Activated naive CD8-positive, alpha-beta T cell treated with anti-CD3 and anti-CD28 coated beads, Interleukin-2, amount 10 ng/mL, durations not matched to agents 7 days and 5 days (primary cell): ENCODE measurements around the gene PPP1R12C. TPM values are rescaled to one million over a fixed set of nuclear protein-coding genes. Genes with fewer than 3 reads are reported as not detected.

ENCODE experiments used
- ATAC-seq: fragments of 150-1000 bp; cut with Tn5 transposase; one replicate; pipeline ENCODE4 v1.10.0; 2021; ENCODE audit warnings: low read depth, moderate library complexity
- POLR2A ChIA-PET: fragments of 350-600 bp; sonication (Branson Sonifier 250); formaldehyde crosslinking; loops from one replicate; lab custom pipeline; 2021; ENCODE audit warnings: antibody characterized with exemption; lab: Charles Lee
- DNase-seq: peaks from one replicate; pipeline ENCODE4 v3.0.0; 2021
- H3K27ac Mint-ChIP-seq: one replicate; pipeline ENCODE4 v1.8.0; 2022; ENCODE audit warnings: mild to moderate bottlenecking, mixed read lengths
- H3K27me3 Mint-ChIP-seq: one replicate; pipeline ENCODE4 v1.8.0; 2022; ENCODE audit warnings: mild to moderate bottlenecking, moderate library complexity, mixed read lengths
- H3K36me3 Mint-ChIP-seq: one replicate; pipeline ENCODE4 v1.8.0; 2021; ENCODE audit warnings: mild to moderate bottlenecking, mixed read lengths
- H3K4me1 Mint-ChIP-seq: one replicate; pipeline ENCODE4 v1.8.0; 2021; ENCODE audit warnings: mixed read lengths
- H3K4me3 Mint-ChIP-seq: one replicate; pipeline ENCODE4 v1.8.0; 2022; ENCODE audit warnings: mild to moderate bottlenecking, moderate library complexity, mixed read lengths
- H3K9me3 Mint-ChIP-seq: one replicate; pipeline ENCODE4 v1.8.0; 2021; ENCODE audit warnings: mixed read lengths
- total RNA-seq, 2 experiments: library from RNA; stranded (reverse); gene quantifications; one replicate each; pipeline ENCODE4 v1.2.3, GENCODE V29; 2021

Gene PPP1R12C
- total RNA-seq, 2 experiments from 2014 or later, result 147 to 157 TPM

- Mint-ChIP-seq H3K36me3 (no peaks in the 10 kb centered on the region), H3K4me3 (no peak overlapping the region), H3K27me3 (peaks cover 36% of the 10 kb centered on the region), H3K27ac (no peak overlapping the region), H3K9me3 (no peaks in the 10 kb centered on the region), H3K4me1 (peaks cover 2% of the 10 kb centered on the region)
- POLR2A ChIA-PET, result no interaction called here
- DNase-seq (no peak), ATAC-seq (no peak)
These were observed 16.4 kb upstream of the PPP1R12C start for GRCh38 chr19:55133639-55134444.

GRCh38 chr19:55132453-55133129 is 15.2 kb upstream of the PPP1R12C start:
- Mint-ChIP-seq H3K27ac (no peak overlapping the region), H3K27me3 (peaks cover 30% of the 10 kb centered on the region), H3K36me3 (no peaks in the 10 kb centered on the region), H3K9me3 (no peaks in the 10 kb centered on the region), H3K4me3 (no peak overlapping the region), H3K4me1 (peaks cover 2% of the 10 kb centered on the region)
- POLR2A ChIA-PET, result no interaction called here
- no peak for ATAC-seq
- no peak for DNase-seq

GRCh38 chr19:55131421-55131820 is 14.0 kb upstream of the PPP1R12C start:
- ATAC-seq (no peak), DNase-seq (no peak)
- POLR2A ChIA-PET, result no interaction called here
- Mint-ChIP-seq H3K27me3 (peaks cover 33% of the 10 kb centered on the region), H3K9me3 (no peaks in the 10 kb centered on the region), H3K27ac (no peak overlapping the region), H3K4me1 (peaks cover 2% of the 10 kb centered on the region), H3K36me3 (no peaks in the 10 kb centered on the region), H3K4me3 (no peak overlapping the region)

DNA sequence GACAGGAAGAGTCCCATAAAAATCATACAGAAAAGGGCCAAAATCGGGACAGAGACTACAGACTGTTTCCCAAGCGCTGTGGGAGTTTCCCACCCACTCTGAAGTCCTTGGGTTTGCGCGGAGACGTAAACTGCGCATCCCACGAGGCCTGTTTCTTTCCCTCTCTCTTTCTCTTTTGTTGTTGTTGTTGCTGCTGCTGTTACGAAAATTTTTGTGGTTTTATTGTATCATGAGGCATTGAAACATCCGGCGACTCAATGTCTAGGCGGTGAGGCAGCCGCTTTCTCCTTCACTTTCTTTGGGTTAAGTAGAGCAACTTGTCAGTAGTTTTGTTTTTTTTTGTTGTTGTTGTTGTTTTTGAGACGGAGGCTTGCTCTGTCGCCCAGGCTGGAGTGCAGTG is 1.6 kb upstream of the PPP1R12C start:
- peak overlapping the region; percentile 43 for H3K4me3 Mint-ChIP-seq
- H3K4me1 Mint-ChIP-seq, result peaks cover 27% of the 10 kb centered on the region
- H3K9me3 Mint-ChIP-seq, result no peaks in the 10 kb centered on the region
- DNase-seq (no peak), ATAC-seq (no peak)
- peaks cover 12% of the 10 kb centered on the region for H3K27me3 Mint-ChIP-seq
- POLR2A ChIA-PET, result interaction anchor here (1.3 kb wide), 1 partner anchor 220 kb away, joined by 3 read pairs; no protein-coding TSS in a partner anchor
- peaks cover 3% of the 10 kb centered on the region for H3K36me3 Mint-ChIP-seq
- no peak overlapping the region for H3K27ac Mint-ChIP-seq

GRCh38 chr19:55118401-55118991 is 1.1 kb upstream of the PPP1R12C start:
- DNase-seq (peak; percentile 46), ATAC-seq (no peak)
- no peaks in the 10 kb centered on the region for H3K9me3 Mint-ChIP-seq
- H3K4me1 Mint-ChIP-seq, result peaks cover 27% of the 10 kb centered on the region
- H3K27me3 Mint-ChIP-seq, result peaks cover 7% of the 10 kb centered on the region
- peak overlapping the region; percentile 98 for H3K4me3 Mint-ChIP-seq
- H3K36me3 Mint-ChIP-seq, result peaks cover 3% of the 10 kb centered on the region
- peak overlapping the region; percentile 67 for H3K27ac Mint-ChIP-seq
- POLR2A ChIA-PET, result interaction anchor here (1.2 to 2.8 kb wide), 5 partner anchors 77 to 289 kb away, joined by 3 to 17 read pairs (median 5); partner anchors contain the start of gene UBE2S

DNA sequence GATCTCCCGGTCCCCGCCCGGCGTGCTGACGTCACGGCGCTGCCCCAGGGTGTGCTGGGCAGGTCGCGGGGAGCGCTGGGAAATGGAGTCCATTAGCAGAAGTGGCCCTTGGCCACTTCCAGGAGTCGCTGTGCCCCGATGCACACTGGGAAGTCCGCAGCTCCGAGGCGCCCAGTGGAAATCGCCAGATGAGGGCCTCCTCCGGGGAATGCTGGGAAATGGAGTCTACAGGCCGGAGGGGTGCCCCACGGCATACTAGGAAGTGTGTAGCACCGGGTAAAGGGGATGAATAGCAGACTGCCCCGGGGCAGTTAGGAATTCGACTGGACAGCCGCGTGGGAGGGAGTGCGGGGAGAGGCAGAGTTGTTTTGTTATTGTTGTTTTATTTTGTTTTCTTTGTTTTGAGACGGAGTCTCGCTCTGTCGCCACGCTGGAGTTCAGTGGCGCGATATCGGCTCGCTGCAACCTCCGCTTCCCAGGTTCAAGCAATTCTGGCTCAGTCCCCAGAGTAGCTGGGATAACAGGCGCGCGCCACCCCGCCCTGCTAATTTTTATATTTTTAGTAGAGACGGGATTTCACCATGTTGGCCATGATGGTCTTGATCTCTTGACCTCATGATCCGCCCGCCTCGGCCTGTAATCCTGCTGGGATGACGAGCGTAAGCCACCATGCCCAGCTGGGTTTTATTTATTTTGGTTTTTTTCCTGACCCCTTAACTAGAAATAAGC is 390 bp upstream of the PPP1R12C start:
- H3K4me1 Mint-ChIP-seq, result peaks cover 27% of the 10 kb centered on the region
- DNase-seq, result peak; percentile 97
- H3K36me3 Mint-ChIP-seq, result peaks cover 3% of the 10 kb centered on the region
- no peaks in the 10 kb centered on the region for H3K9me3 Mint-ChIP-seq
- ATAC-seq, result peak; percentile 93
- POLR2A ChIA-PET, result interaction anchor here (0.6 to 2.8 kb wide), 12 partner anchors 11 to 458 kb away, joined by 3 to 17 read pairs (median 4); partner anchors contain the start of genes RDH13 and UBE2S
- H3K27ac Mint-ChIP-seq, result peak overlapping the region; percentile 93
- H3K4me3 Mint-ChIP-seq, result peak overlapping the region; percentile 98
- H3K27me3 Mint-ChIP-seq, result peaks cover under 1% of the 10 kb centered on the region

DNA sequence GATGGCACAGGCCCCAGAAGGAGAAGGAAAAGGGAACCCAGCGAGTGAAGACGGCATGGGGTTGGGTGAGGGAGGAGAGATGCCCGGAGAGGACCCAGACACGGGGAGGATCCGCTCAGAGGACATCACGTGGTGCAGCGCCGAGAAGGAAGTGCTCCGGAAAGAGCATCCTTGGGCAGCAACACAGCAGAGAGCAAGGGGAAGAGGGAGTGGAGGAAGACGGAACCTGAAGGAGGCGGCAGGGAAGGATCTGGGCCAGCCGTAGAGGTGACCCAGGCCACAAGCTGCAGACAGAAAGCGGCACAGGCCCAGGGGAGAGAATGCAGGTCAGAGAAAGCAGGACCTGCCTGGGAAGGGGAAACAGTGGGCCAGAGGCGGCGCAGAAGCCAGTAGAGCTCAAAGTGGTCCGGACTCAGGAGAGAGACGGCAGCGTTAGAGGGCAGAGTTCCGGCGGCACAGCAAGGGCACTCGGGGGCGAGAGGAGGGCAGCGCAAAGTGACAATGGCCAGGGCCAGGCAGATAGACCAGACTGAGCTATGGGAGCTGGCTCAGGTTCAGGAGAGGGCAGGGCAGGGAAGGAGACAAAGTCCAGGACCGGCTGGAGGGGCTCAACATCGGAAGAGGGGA is 1.1 kb downstream of the PPP1R12C start:
- no peaks in the 10 kb centered on the region for H3K27me3 Mint-ChIP-seq
- POLR2A ChIA-PET, result interaction anchor here (0.7 to 2.8 kb wide), 9 partner anchors 9 to 584 kb away, joined by 3 to 17 read pairs (median 3); partner anchors contain the start of gene UBE2S
- H3K4me1 Mint-ChIP-seq, result peaks cover 27% of the 10 kb centered on the region
- DNase-seq, result peak; percentile 61
- ATAC-seq, result peak; percentile 46
- H3K9me3 Mint-ChIP-seq, result no peaks in the 10 kb centered on the region
- H3K4me3 Mint-ChIP-seq, result peak overlapping the region; percentile 94
- peak overlapping the region; percentile 96 for H3K27ac Mint-ChIP-seq
- peaks cover 3% of the 10 kb centered on the region for H3K36me3 Mint-ChIP-seq

DNA sequence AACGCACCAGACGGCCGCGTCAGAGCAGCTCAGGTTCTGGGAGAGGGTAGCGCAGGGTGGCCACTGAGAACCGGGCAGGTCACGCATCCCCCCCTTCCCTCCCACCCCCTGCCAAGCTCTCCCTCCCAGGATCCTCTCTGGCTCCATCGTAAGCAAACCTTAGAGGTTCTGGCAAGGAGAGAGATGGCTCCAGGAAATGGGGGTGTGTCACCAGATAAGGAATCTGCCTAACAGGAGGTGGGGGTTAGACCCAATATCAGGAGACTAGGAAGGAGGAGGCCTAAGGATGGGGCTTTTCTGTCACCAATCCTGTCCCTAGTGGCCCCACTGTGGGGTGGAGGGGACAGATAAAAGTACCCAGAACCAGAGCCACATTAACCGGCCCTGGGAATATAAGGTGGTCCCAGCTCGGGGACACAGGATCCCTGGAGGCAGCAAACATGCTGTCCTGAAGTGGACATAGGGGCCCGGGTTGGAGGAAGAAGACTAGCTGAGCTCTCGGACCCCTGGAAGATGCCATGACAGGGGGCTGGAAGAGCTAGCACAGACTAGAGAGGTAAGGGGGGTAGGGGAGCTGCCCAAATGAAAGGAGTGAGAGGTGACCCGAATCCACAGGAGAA is 1.9 kb downstream of the PPP1R12C start:
- Mint-ChIP-seq H3K4me3 (peak overlapping the region; percentile 94), H3K36me3 (peaks cover 5% of the 10 kb centered on the region), H3K27me3 (no peaks in the 10 kb centered on the region), H3K27ac (peak overlapping the region; percentile 96), H3K9me3 (no peaks in the 10 kb centered on the region), H3K4me1 (peaks cover 27% of the 10 kb centered on the region)
- no peak for ATAC-seq
- DNase-seq, result no peak
- POLR2A ChIA-PET, result interaction anchor here (1.3 to 1.6 kb wide), 2 partner anchors 9 to 32 kb away, joined by 3 read pairs; no protein-coding TSS in a partner anchor

DNA sequence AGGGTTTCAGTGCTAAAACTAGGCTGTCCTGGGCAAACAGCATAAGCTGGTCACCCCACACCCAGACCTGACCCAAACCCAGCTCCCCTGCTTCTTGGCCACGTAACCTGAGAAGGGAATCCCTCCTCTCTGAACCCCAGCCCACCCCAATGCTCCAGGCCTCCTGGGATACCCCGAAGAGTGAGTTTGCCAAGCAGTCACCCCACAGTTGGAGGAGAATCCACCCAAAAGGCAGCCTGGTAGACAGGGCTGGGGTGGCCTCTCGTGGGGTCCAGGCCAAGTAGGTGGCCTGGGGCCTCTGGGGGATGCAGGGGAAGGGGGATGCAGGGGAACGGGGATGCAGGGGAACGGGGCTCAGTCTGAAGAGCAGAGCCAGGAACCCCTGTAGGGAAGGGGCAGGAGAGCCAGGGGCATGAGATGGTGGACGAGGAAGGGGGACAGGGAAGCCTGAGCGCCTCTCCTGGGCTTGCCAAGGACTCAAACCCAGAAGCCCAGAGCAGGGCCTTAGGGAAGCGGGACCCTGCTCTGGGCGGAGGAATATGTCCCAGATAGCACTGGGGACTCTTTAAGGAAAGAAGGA is 2.8 kb downstream of the PPP1R12C start:
- ATAC-seq (no peak), DNase-seq (no peak)
- Mint-ChIP-seq H3K27me3 (no peaks in the 10 kb centered on the region), H3K4me3 (peak overlapping the region; percentile 66), H3K4me1 (peaks cover 24% of the 10 kb centered on the region), H3K36me3 (peaks cover 5% of the 10 kb centered on the region), H3K27ac (peak overlapping the region; percentile 42), H3K9me3 (no peaks in the 10 kb centered on the region)
- POLR2A ChIA-PET, result no interaction called here

DNA sequence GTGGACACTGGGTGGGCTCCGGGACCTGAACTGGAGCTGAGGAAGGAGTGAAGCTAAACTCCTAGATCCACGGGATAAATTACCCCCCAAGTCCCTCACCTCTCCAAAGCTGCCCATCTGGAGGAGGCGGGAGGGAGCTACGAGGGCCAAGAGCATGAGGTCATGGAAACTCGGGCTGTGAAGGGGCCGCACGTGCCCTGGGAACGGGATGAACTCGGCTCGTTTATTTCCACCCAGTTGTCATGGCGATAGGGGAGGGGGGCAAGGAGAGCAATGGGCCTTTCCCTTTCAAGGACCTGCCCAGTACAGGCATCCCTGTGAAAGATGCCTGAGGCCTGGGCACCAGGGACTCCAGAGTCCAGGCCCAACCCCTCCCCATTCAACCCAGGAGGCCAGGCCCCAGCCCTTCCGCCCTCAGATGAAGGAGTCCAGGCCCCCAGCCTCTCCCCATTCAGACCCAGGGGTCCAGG is 3.8 kb downstream of the PPP1R12C start:
- ATAC-seq (no peak), DNase-seq (no peak)
- H3K4me1 Mint-ChIP-seq, result peaks cover 19% of the 10 kb centered on the region
- H3K27ac Mint-ChIP-seq, result no peak overlapping the region
- peaks cover 13% of the 10 kb centered on the region for H3K36me3 Mint-ChIP-seq
- H3K27me3 Mint-ChIP-seq, result no peaks in the 10 kb centered on the region
- no peaks in the 10 kb centered on the region for H3K9me3 Mint-ChIP-seq
- POLR2A ChIA-PET, result no interaction called here
- no peak overlapping the region for H3K4me3 Mint-ChIP-seq

DNA sequence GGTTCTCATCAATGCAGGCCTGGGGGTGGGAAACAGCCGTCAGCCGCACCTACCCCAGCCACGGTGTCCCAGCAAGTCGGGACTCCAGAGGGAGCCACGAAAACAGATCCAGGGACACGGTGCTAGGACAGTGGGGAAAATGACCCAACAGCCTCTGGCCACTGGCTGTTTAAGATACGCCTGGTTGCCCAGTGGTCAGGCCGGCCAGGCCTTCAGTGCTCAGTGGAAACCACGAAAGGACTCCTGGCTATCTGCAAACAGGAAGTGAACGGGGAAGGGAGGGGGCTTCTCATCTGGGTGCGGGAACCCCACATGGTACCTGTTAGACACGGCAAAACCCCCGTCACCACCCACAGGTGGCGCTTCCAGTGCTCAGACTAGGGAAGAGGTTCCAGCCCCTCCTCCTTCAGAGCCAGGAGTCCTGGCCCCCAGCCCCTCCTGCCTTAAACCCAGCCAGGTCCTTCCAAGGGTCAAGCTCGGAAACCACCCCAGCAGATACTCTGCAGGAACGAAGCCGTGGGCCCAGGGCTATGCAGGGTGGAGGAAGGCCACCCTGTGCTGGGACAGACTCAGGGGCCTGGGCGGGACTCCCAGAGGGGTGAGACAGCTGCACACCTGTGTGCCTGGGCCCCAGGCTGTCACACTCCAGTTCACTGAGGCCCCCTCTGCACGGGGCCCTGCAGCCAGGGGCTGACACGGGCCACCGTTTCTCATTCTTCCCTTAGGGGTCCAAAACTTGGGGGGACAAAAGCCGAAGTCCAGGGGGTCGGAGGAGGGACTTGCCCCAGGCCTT is 4.5 kb downstream of the PPP1R12C start:
- H3K27me3 Mint-ChIP-seq, result no peaks in the 10 kb centered on the region
- H3K4me1 Mint-ChIP-seq, result peaks cover 17% of the 10 kb centered on the region
- POLR2A ChIA-PET, result no interaction called here
- H3K36me3 Mint-ChIP-seq, result peaks cover 16% of the 10 kb centered on the region
- no peak overlapping the region for H3K4me3 Mint-ChIP-seq
- H3K27ac Mint-ChIP-seq, result no peak overlapping the region
- DNase-seq (no peak), ATAC-seq (no peak)
- H3K9me3 Mint-ChIP-seq, result no peaks in the 10 kb centered on the region
